WTC11 (cell line): ENCODE data around the gene IDE. TPM values are rescaled to one million over a fixed set of nuclear protein-coding genes. Genes with fewer than 3 reads are reported as not detected.

Source experiments
- ATAC-seq: fragments of 200-7000 bp; cut with Tn5 transposase; 2 replicates; pipeline ENCODE4 v1.10.0; 2021; ENCODE audit warnings: mild to moderate bottlenecking, moderate library complexity
- CTCF ChIA-PET: fragments of 300-600 bp; sonication (Branson Sonifier 250); formaldehyde crosslinking; loops from one replicate; lab custom pipeline; 2021; ENCODE audit warnings: antibody characterized with exemption; lab: Charles Lee
- POLR2A ChIA-PET: fragments of 350-600 bp; sonication (Branson Sonifier 250); formaldehyde crosslinking; loops from one replicate; lab custom pipeline; 2021; ENCODE audit warnings: antibody characterized with exemption; lab: Charles Lee
- DNase-seq: peaks from one replicate; pipeline ENCODE4 v3.0.0; 2021; ENCODE audit warnings: low spot score
- H3K27ac Mint-ChIP-seq: 2 replicates; pipeline ENCODE4 v1.8.0; 2021; ENCODE audit warnings: mixed read lengths
- H3K27me3 Mint-ChIP-seq: 2 replicates; pipeline ENCODE4 v1.8.0; 2021; ENCODE audit warnings: low read depth, mild to moderate bottlenecking, moderate library complexity, mixed read lengths
- H3K36me3 Mint-ChIP-seq: 2 replicates; pipeline ENCODE4 v1.8.0; 2021; ENCODE audit warnings: mixed read lengths
- H3K4me1 Mint-ChIP-seq: 2 replicates; pipeline ENCODE4 v1.8.0; 2022; ENCODE audit warnings: mixed read lengths
- H3K4me3 Mint-ChIP-seq: 2 replicates; pipeline ENCODE4 v1.8.0; 2021; ENCODE audit warnings: mild to moderate bottlenecking, moderate library complexity, mixed read lengths
- H3K9me3 Mint-ChIP-seq: 2 replicates; pipeline ENCODE4 v1.8.0; 2021; ENCODE audit warnings: mixed read lengths
- AFF4 ChIP-seq: sonication (generic); formaldehyde crosslinking; IDR thresholded peaks from 2 replicates; pipeline ENCODE4 v1.8.1; 2023; ENCODE audit warnings: mild to moderate bottlenecking, missing genetic modification reagents, borderline replicate concordance
- ATF2 ChIP-seq: sonication (generic); formaldehyde crosslinking; IDR thresholded peaks from 2 replicates; pipeline ENCODE4 v1.8.1; 2022; ENCODE audit warnings: low read depth, missing genetic modification reagents, borderline replicate concordance
- CREB1 ChIP-seq: sonication (generic); formaldehyde crosslinking; IDR thresholded peaks from 2 replicates; pipeline ENCODE4 v1.8.0; 2023; ENCODE audit warnings: mild to moderate bottlenecking, missing genetic modification reagents
- CREM ChIP-seq: sonication (generic); formaldehyde crosslinking; IDR thresholded peaks from 2 replicates; pipeline ENCODE4 v1.8.1; 2022; ENCODE audit warnings: mild to moderate bottlenecking, missing genetic modification reagents, moderate library complexity
- ELF4 ChIP-seq: sonication (generic); formaldehyde crosslinking; IDR thresholded peaks from 2 replicates; pipeline ENCODE4 v1.8.1; 2022; ENCODE audit warnings: low read depth, mild to moderate bottlenecking, moderate library complexity, missing genetic modification reagents
- EMX1 ChIP-seq: fragments of 250-450 bp; sonication (Bioruptor Pico); IDR thresholded peaks from 2 replicates; pipeline ENCODE4 v1.8.0; 2021; ENCODE audit warnings: mild to moderate bottlenecking
- ESRRA ChIP-seq: sonication (generic); formaldehyde crosslinking; IDR thresholded peaks from 2 replicates; pipeline ENCODE4 v1.8.1; 2022; ENCODE audit warnings: mild to moderate bottlenecking, missing genetic modification reagents, borderline replicate concordance
- FOXP1 ChIP-seq: sonication (generic); formaldehyde crosslinking; IDR thresholded peaks from 2 replicates; pipeline ENCODE4 v1.8.0; 2022; ENCODE audit warnings: missing genetic modification reagents, mild to moderate bottlenecking, moderate library complexity, borderline replicate concordance
- GRHL2 ChIP-seq: fragments of 250-450 bp; sonication (Bioruptor Pico); IDR thresholded peaks from 2 replicates; pipeline ENCODE4 v1.8.0; 2022; ENCODE audit warnings: mild to moderate bottlenecking, moderate library complexity; ENCODE audit not compliant: insufficient replicate concordance, severe bottlenecking
- IRF1 ChIP-seq: sonication (generic); formaldehyde crosslinking; IDR thresholded peaks from 2 replicates; pipeline ENCODE4 v1.8.0; 2023; ENCODE audit warnings: missing genetic modification reagents
- MAX ChIP-seq: sonication (generic); formaldehyde crosslinking; IDR thresholded peaks from 2 replicates; pipeline ENCODE4 v1.8.0; 2022; ENCODE audit warnings: mild to moderate bottlenecking, missing genetic modification reagents
- MLX ChIP-seq: sonication (generic); formaldehyde crosslinking; IDR thresholded peaks from 2 replicates; pipeline ENCODE4 v1.8.1; 2023; ENCODE audit warnings: mild to moderate bottlenecking, missing genetic modification reagents, moderate library complexity
- PRDM15 ChIP-seq: sonication (generic); formaldehyde crosslinking; IDR thresholded peaks from 2 replicates; pipeline ENCODE4 v1.8.0; 2022; ENCODE audit warnings: missing genetic modification reagents
- RORB ChIP-seq: fragments of 250-450 bp; sonication (Bioruptor Pico); IDR thresholded peaks from 2 replicates; pipeline ENCODE4 v1.9.0; 2021; ENCODE audit warnings: mild to moderate bottlenecking
- SMAD4 ChIP-seq: sonication (generic); formaldehyde crosslinking; IDR thresholded peaks from 2 replicates; pipeline ENCODE4 v1.8.0; 2022; ENCODE audit warnings: mild to moderate bottlenecking, missing genetic modification reagents
- SOX15 ChIP-seq: fragments of 250-450 bp; sonication (Bioruptor Pico); IDR thresholded peaks from 2 replicates; pipeline ENCODE4 v1.9.0; 2021; ENCODE audit warnings: mild to moderate bottlenecking
- ZNF121 ChIP-seq: sonication (generic); formaldehyde crosslinking; IDR thresholded peaks from 2 replicates; pipeline ENCODE4 v1.8.0; 2023; ENCODE audit warnings: missing genetic modification reagents
- ZNF232 ChIP-seq: sonication (generic); formaldehyde crosslinking; IDR thresholded peaks from 2 replicates; pipeline ENCODE4 v1.8.0; 2022; ENCODE audit warnings: mild to moderate bottlenecking, missing genetic modification reagents
- ZNF317 ChIP-seq: sonication (generic); formaldehyde crosslinking; IDR thresholded peaks from 2 replicates; pipeline ENCODE4 v1.8.1; 2023; ENCODE audit warnings: low read depth, mild to moderate bottlenecking, moderate library complexity, missing genetic modification reagents, borderline replicate concordance
- ZNF396 ChIP-seq: fragments of 250-450 bp; sonication (Bioruptor Pico); IDR thresholded peaks from 2 replicates; pipeline ENCODE4 v1.8.0; 2021; ENCODE audit warnings: mild to moderate bottlenecking, moderate library complexity, borderline replicate concordance
- ZSCAN18 ChIP-seq: fragments of 250-450 bp; sonication (Bioruptor Pico); IDR thresholded peaks from 2 replicates; pipeline ENCODE4 v2.1.2; 2022; ENCODE audit warnings: mild to moderate bottlenecking, moderate library complexity
- total RNA-seq: library from RNA; stranded (reverse); gene quantifications from 3 replicates; pipeline ENCODE4 v1.2.3, GENCODE V29; 2021

Gene IDE
- total RNA-seq, 1 experiment from 2014 or later = 50.5 TPM

- no peak for TF ChIP-seq PRDM15
Measured at GRCh38 chr10:92451431-92451830, 122.5 kb downstream of the IDE start (continued).

- DNase-seq (no peak), ATAC-seq (no peak)
- ChIA-PET POLR2A (no interaction called here), CTCF (no interaction called here)
- peaks cover 7% of the 10 kb centered on the region for H3K36me3 Mint-ChIP-seq
- H3K4me3 Mint-ChIP-seq = no peak overlapping the region
- TF ChIP-seq ESRRA (no peak), EMX1 (CRISPR knock-in tag) (no peak), CREM (CRISPR knock-in tag) (no peak), ZNF232 (no peak), RORB (CRISPR knock-in tag) (no peak), ELF4 (CRISPR knock-in tag) (no peak), ZNF121 (CRISPR knock-in tag) (no peak), FOXP1 (CRISPR knock-in tag) (no peak), ZSCAN18 (CRISPR knock-in tag) (no peak), MLX (CRISPR knock-in tag) (no peak), AFF4 (CRISPR knock-in tag) (no peak), GRHL2 (CRISPR knock-in tag) (no peak), SMAD4 (CRISPR knock-in tag) (no peak), ZNF317 (CRISPR knock-in tag) (no peak), IRF1 (CRISPR knock-in tag) (no peak), ZNF396 (CRISPR knock-in tag) (no peak), ATF2 (no peak), SOX15 (no peak), MAX (CRISPR knock-in tag) (no peak), CREB1 (CRISPR knock-in tag) (no peak)
- H3K27me3 Mint-ChIP-seq = no peaks in the 10 kb centered on the region
- no peak overlapping the region for H3K27ac Mint-ChIP-seq
- H3K4me1 Mint-ChIP-seq = no peaks in the 10 kb centered on the region
- H3K9me3 Mint-ChIP-seq = no peaks in the 10 kb centered on the region; the same call in 1 of the 2 replicates
Measured at GRCh38 chr10:92450896-92451295, 123.0 kb downstream of the IDE start.
